Measurements from ENCODE around the gene CALN1.

DNA sequence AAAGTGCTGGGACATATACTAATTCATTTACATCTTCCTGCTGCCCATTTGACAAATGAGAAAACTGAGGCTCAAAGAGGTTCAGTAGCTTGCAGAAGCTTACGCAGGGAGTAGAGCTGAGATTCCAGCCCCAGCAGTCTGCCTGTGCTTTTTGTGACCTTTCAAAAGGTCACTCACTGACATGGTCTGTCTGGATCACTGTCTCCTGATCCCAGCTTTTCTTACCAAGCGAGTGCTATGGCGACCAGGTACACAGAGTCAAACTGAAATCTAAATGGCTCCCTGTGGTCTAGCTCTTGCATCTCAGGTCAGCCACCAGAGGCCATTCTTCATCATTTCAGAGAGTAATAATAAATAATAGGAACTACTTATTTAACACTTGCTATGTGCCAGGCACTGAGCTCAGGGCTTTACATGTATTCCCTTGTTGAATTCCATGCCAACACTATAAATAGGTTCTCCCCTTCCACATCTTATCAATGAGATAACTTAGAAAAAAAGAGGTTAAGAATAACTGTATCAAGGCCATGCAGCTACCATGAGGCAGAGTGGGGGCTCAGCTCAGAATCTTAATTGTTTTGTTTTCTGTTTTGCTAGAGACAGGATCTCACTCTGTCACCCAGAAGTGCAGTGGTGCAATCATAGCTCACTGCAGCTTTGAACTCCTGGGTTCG lies 381.0 kb downstream of the CALN1 start:
- TF ChIP-seq, protein P1, sequence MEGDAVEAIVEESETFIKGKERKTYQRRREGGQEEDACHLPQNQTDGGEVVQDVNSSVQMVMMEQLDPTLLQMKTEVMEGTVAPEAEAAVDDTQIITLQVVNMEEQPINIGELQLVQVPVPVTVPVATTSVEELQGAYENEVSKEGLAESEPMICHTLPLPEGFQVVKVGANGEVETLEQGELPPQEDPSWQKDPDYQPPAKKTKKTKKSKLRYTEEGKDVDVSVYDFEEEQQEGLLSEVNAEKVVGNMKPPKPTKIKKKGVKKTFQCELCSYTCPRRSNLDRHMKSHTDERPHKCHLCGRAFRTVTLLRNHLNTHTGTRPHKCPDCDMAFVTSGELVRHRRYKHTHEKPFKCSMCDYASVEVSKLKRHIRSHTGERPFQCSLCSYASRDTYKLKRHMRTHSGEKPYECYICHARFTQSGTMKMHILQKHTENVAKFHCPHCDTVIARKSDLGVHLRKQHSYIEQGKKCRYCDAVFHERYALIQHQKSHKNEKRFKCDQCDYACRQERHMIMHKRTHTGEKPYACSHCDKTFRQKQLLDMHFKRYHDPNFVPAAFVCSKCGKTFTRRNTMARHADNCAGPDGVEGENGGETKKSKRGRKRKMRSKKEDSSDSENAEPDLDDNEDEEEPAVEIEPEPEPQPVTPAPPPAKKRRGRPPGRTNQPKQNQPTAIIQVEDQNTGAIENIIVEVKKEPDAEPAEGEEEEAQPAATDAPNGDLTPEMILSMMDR (IDR thresholded peaks at IDR 0.05; ENCODE audit: low read depth, low read length) = no peak
- TF ChIP-seq EZH2phosphoT487 (IDR thresholded peaks at IDR 0.05; ENCODE audit: low read depth) = no peak
